ENCODE data around the gene CD37. TPM values are rescaled to one million over a fixed set of nuclear protein-coding genes. Genes with fewer than 3 reads are reported as not detected.
"Not testable (repeated sequence)": the region's sequence is repeated elsewhere in the genome, so short reads cannot be mapped to it uniquely, and the experiment has no call there.

CD37 gene
- total RNA-seq, 1 donor from 2014 or later, result 3.7 TPM

- intact Hi-C loops (cut with micrococcal nuclease), result no loop called here
- Histone ChIP-seq H3K4me1 (no peaks in the 10 kb centered on the region), H3K27me3 (ENCODE audit: low read depth) (no peaks in the 10 kb centered on the region), H3K4me3 (no peak overlapping the region), H3K9me3 (replicated peaks) (peaks cover 26% of the 10 kb centered on the region), H3K36me3 (peaks cover 13% of the 10 kb centered on the region), H3K27ac (replicated peaks) (no peak overlapping the region)
- no peak for TF ChIP-seq CTCF (IDR thresholded peaks at IDR 0.05; ENCODE audit: borderline replicate concordance)
- DNase-seq, result no peak
Measured at GRCh38 chr19:49326165-49326704, 9.0 kb upstream of the CD37 start.

- Histone ChIP-seq H3K4me1 (no peaks in the 10 kb centered on the region), H3K36me3 (no peaks in the 10 kb centered on the region), H3K27me3 (ENCODE audit: low read depth) (no peaks in the 10 kb centered on the region), H3K27ac (replicated peaks) (no peak overlapping the region), H3K4me3 (no peak overlapping the region), H3K9me3 (replicated peaks) (peaks cover 8% of the 10 kb centered on the region)
- TF ChIP-seq CTCF (IDR thresholded peaks at IDR 0.05; ENCODE audit: borderline replicate concordance), result peak; percentile 71
- intact Hi-C loops (cut with micrococcal nuclease), result no loop called here
- no peak for DNase-seq
Measured at GRCh38 chr19:49327878-49328544, 7.2 kb upstream of the CD37 start.

GRCh38 chr19:49328741-49329140 lies 6.5 kb upstream of the CD37 start:
- Histone ChIP-seq H3K4me1 (no peaks in the 10 kb centered on the region), H3K27me3 (ENCODE audit: low read depth) (no peaks in the 10 kb centered on the region), H3K27ac (replicated peaks) (no peak overlapping the region), H3K4me3 (no peak overlapping the region), H3K9me3 (replicated peaks) (peaks cover under 1% of the 10 kb centered on the region), H3K36me3 (no peaks in the 10 kb centered on the region)
- DNase-seq, result no peak
- intact Hi-C loops (cut with micrococcal nuclease), result no loop called here
- TF ChIP-seq CTCF (IDR thresholded peaks at IDR 0.05; ENCODE audit: borderline replicate concordance), result no peak

GRCh38 chr19:49331187-49331586 lies 4.0 kb upstream of the CD37 start:
- H3K27ac ChIP-seq (replicated peaks), result not testable (repeated sequence)

GRCh38 chr19:49331616-49332055 lies 3.6 kb upstream of the CD37 start:
- H3K9me3 ChIP-seq (replicated peaks), result no peaks in the 10 kb centered on the region
- H3K4me1 ChIP-seq, result no peaks in the 10 kb centered on the region
- H3K27ac ChIP-seq (replicated peaks), result no peak overlapping the region
- peak overlapping the region; percentile 12 for H3K4me3 ChIP-seq
- no peak for TF ChIP-seq CTCF (IDR thresholded peaks at IDR 0.05; ENCODE audit: borderline replicate concordance)
- no peak for DNase-seq
- no peaks in the 10 kb centered on the region for H3K36me3 ChIP-seq
- intact Hi-C loops (cut with micrococcal nuclease), result no loop called here
- H3K27me3 ChIP-seq (ENCODE audit: low read depth), result no peaks in the 10 kb centered on the region

More at GRCh38 chr19:49331187-49331586, 4.0 kb upstream of the CD37 start:
- H3K36me3 ChIP-seq; H3K4me1 ChIP-seq; DNase-seq; H3K9me3 ChIP-seq (replicated peaks); H3K27me3 ChIP-seq (ENCODE audit: low read depth); intact Hi-C loops (cut with micrococcal nuclease): not testable (repeated sequence)
- H3K4me3 ChIP-seq, result peak overlapping the region; percentile 12

- DNase-seq; H3K27me3 ChIP-seq (ENCODE audit: low read depth); H3K4me1 ChIP-seq; H3K9me3 ChIP-seq (replicated peaks); intact Hi-C loops (cut with micrococcal nuclease); H3K27ac ChIP-seq (replicated peaks); H3K36me3 ChIP-seq; H3K4me3 ChIP-seq: not testable (repeated sequence)
Measured at GRCh38 chr19:49332691-49333417, 2.4 kb upstream of the CD37 start.

Data from left ventricle myocardium inferior (tissue), 1 donor.